Karpas-422 (cell line): ENCODE measurements around the gene GABRB1. TPM values are rescaled to one million over a fixed set of nuclear protein-coding genes. Genes with fewer than 3 reads are reported as not detected.

Experiments
- DNase-seq: peaks from one replicate; pipeline ENCODE4 v3.0.0-alpha.2; 2015
- H2AFZ ChIP-seq: fragments of 200-600 bp; sonication (generic); 2 replicates; pipeline ENCODE4 v1.6.1; 2014; ENCODE audit warnings: antibody characterized with exemption, low read length, mixed read lengths
- H3K27ac ChIP-seq: fragments of 200-600 bp; sonication (generic); 2 replicates; pipeline ENCODE4 v1.5.1; 2014; ENCODE audit warnings: mild to moderate bottlenecking, low read length, moderate library complexity
- H3K27me3 ChIP-seq: fragments of 200-600 bp; sonication (generic); 2 replicates; pipeline ENCODE4 v1.6.1; 2014; ENCODE audit warnings: low read length, mixed read lengths
- H3K36me3 ChIP-seq: fragments of 200-600 bp; sonication (generic); 2 replicates; pipeline ENCODE4 v1.6.1; 2014; ENCODE audit warnings: low read length, mixed read lengths; ENCODE audit not compliant: insufficient read depth
- H3K4me1 ChIP-seq: fragments of 200-600 bp; sonication (generic); 2 replicates; pipeline ENCODE4 v1.6.1; 2014; ENCODE audit warnings: mild to moderate bottlenecking, low read length, mixed read lengths
- H3K4me2 ChIP-seq: fragments of 200-600 bp; sonication (generic); 2 replicates; pipeline ENCODE4 v1.6.1; 2014; ENCODE audit warnings: low read length, low read depth, mild to moderate bottlenecking; ENCODE audit not compliant: poor library complexity, severe bottlenecking
- H3K4me3 ChIP-seq: fragments of 200-600 bp; sonication (generic); 2 replicates; pipeline ENCODE4 v1.5.1; 2014; ENCODE audit warnings: mild to moderate bottlenecking, antibody characterized with exemption, low read length, mixed read lengths
- H3K79me2 ChIP-seq: fragments of 200-600 bp; sonication (generic); 2 replicates; pipeline ENCODE4 v1.6.1; 2014; ENCODE audit warnings: mild to moderate bottlenecking, low read length, mixed read lengths
- H3K9ac ChIP-seq: fragments of 200-600 bp; sonication (generic); 2 replicates; pipeline ENCODE4 v1.6.0; 2014; ENCODE audit warnings: low read length
- H3K9me2 ChIP-seq: fragments of 200-600 bp; sonication (generic), shearing (Covaris generic); replicated peaks from 2 replicates; pipeline ENCODE4 v1.6.0; 2014; ENCODE audit warnings: mild to moderate bottlenecking, low read length, moderate library complexity; ENCODE audit not compliant: insufficient read depth
- H3K9me3 ChIP-seq: fragments of 300-700, 200-600 bp; sonication (generic); 2 replicates; pipeline ENCODE4 v1.6.1; 2014; ENCODE audit warnings: low read length, mixed read lengths
- H4K20me1 ChIP-seq: fragments of 200-600 bp; sonication (generic); 2 replicates; pipeline ENCODE4 v1.6.1; 2014; ENCODE audit warnings: mild to moderate bottlenecking, antibody characterized with exemption, low read length, low read depth; ENCODE audit not compliant: insufficient read depth
- total RNA-seq: library from RNA; depleted of rRNA; stranded (reverse); fragments of >200 nt; shearing (Covaris generic); gene quantifications from 2 replicates; pipeline ENCODE4 v1.2.3, GENCODE V29; 2014; ENCODE audit warnings: low replicate concordance

GABRB1 gene
- total RNA-seq, 1 experiment from 2014 or later = not detected

- Histone ChIP-seq H3K27me3 (no peaks in the 10 kb centered on the region), H2AFZ (no peak overlapping the region)
- DNase-seq = no peak
These were observed 22.8 kb downstream of the GABRB1 start for GRCh38 chr4:47054130-47054529.

GRCh38 chr4:47057991-47058390 is 26.6 kb downstream of the GABRB1 start:
- Histone ChIP-seq H3K9me2 (no peaks in the 10 kb centered on the region), H2AFZ (no peak overlapping the region)

More at GRCh38 chr4:47054130-47054529, 22.8 kb downstream of the GABRB1 start:
- Histone ChIP-seq H3K9me3 (no peaks in the 10 kb centered on the region), H3K9me2 (no peaks in the 10 kb centered on the region), H3K9ac (no peak overlapping the region), H3K79me2 (no peaks in the 10 kb centered on the region), H3K4me2 (no peak overlapping the region), H3K27ac (no peak overlapping the region), H3K36me3 (no peaks in the 10 kb centered on the region), H4K20me1 (no peaks in the 10 kb centered on the region), H3K4me3 (no peak overlapping the region), H3K4me1 (no peaks in the 10 kb centered on the region)

GRCh38 chr4:47060561-47060960 is 29.2 kb downstream of the GABRB1 start:
- H3K4me2 ChIP-seq = no peak overlapping the region
- no peaks in the 10 kb centered on the region for H3K36me3 ChIP-seq
- no peaks in the 10 kb centered on the region for H3K9me2 ChIP-seq
- no peaks in the 10 kb centered on the region for H3K4me1 ChIP-seq
- H3K9me3 ChIP-seq = no peaks in the 10 kb centered on the region
- H3K9ac ChIP-seq = no peak overlapping the region
- DNase-seq = no peak
- H3K4me3 ChIP-seq = no peak overlapping the region
- no peaks in the 10 kb centered on the region for H3K79me2 ChIP-seq
- H2AFZ ChIP-seq = no peak overlapping the region
- no peak overlapping the region for H3K27ac ChIP-seq
- no peaks in the 10 kb centered on the region for H4K20me1 ChIP-seq
- H3K27me3 ChIP-seq = no peaks in the 10 kb centered on the region

More at GRCh38 chr4:47057991-47058390, 26.6 kb downstream of the GABRB1 start:
- Histone ChIP-seq H3K4me1 (no peaks in the 10 kb centered on the region), H3K9me3 (no peaks in the 10 kb centered on the region), H3K4me3 (no peak overlapping the region), H3K36me3 (no peaks in the 10 kb centered on the region), H4K20me1 (no peaks in the 10 kb centered on the region), H3K79me2 (no peaks in the 10 kb centered on the region), H3K27ac (no peak overlapping the region), H3K4me2 (no peak overlapping the region), H3K9ac (no peak overlapping the region), H3K27me3 (no peaks in the 10 kb centered on the region)
- DNase-seq = no peak

- Histone ChIP-seq H3K9ac (no peak overlapping the region), H3K79me2 (no peaks in the 10 kb centered on the region), H3K36me3 (no peaks in the 10 kb centered on the region), H3K27ac (no peak overlapping the region), H3K4me3 (no peak overlapping the region), H4K20me1 (no peaks in the 10 kb centered on the region), H3K9me2 (no peaks in the 10 kb centered on the region), H3K27me3 (no peaks in the 10 kb centered on the region), H3K9me3 (no peaks in the 10 kb centered on the region), H3K4me1 (no peaks in the 10 kb centered on the region), H2AFZ (no peak overlapping the region), H3K4me2 (no peak overlapping the region)
- no peak for DNase-seq
These were observed 30.1 kb downstream of the GABRB1 start for GRCh38 chr4:47061435-47061834.

GRCh38 chr4:47065051-47065481 is 33.7 kb downstream of the GABRB1 start:
- no peaks in the 10 kb centered on the region for H3K36me3 ChIP-seq
- H3K9me3 ChIP-seq = no peaks in the 10 kb centered on the region
- no peak overlapping the region for H3K9ac ChIP-seq
- no peaks in the 10 kb centered on the region for H4K20me1 ChIP-seq
- no peaks in the 10 kb centered on the region for H3K4me1 ChIP-seq
- no peaks in the 10 kb centered on the region for H3K27me3 ChIP-seq
- H3K79me2 ChIP-seq = no peaks in the 10 kb centered on the region
- no peak overlapping the region for H3K4me3 ChIP-seq
- no peaks in the 10 kb centered on the region for H3K9me2 ChIP-seq
- no peak for DNase-seq
- no peak overlapping the region for H2AFZ ChIP-seq
- H3K27ac ChIP-seq = no peak overlapping the region
- no peak overlapping the region for H3K4me2 ChIP-seq

- Histone ChIP-seq H3K79me2 (no peaks in the 10 kb centered on the region), H3K27me3 (no peaks in the 10 kb centered on the region), H3K4me1 (no peaks in the 10 kb centered on the region), H3K9me2 (no peaks in the 10 kb centered on the region), H3K36me3 (no peaks in the 10 kb centered on the region), H3K9ac (no peak overlapping the region), H3K4me2 (no peak overlapping the region), H4K20me1 (no peaks in the 10 kb centered on the region), H3K27ac (no peak overlapping the region), H3K9me3 (no peaks in the 10 kb centered on the region), H3K4me3 (no peak overlapping the region), H2AFZ (no peak overlapping the region)
- no peak for DNase-seq
These were observed 37.6 kb downstream of the GABRB1 start for GRCh38 chr4:47068986-47069385.

- no peaks in the 10 kb centered on the region for H3K9me2 ChIP-seq
- H4K20me1 ChIP-seq = no peaks in the 10 kb centered on the region
- H3K4me1 ChIP-seq = no peaks in the 10 kb centered on the region
- no peak overlapping the region for H2AFZ ChIP-seq
- H3K79me2 ChIP-seq = no peaks in the 10 kb centered on the region
- H3K27me3 ChIP-seq = no peaks in the 10 kb centered on the region
- H3K36me3 ChIP-seq = no peaks in the 10 kb centered on the region
- no peak overlapping the region for H3K27ac ChIP-seq
- no peak for DNase-seq
- H3K4me2 ChIP-seq = no peak overlapping the region
- no peaks in the 10 kb centered on the region for H3K9me3 ChIP-seq
- H3K4me3 ChIP-seq = no peak overlapping the region
- H3K9ac ChIP-seq = no peak overlapping the region
These were observed 40.6 kb downstream of the GABRB1 start for GRCh38 chr4:47071901-47072341.

GRCh38 chr4:47073647-47074046 is 42.3 kb downstream of the GABRB1 start:
- H3K79me2 ChIP-seq = no peaks in the 10 kb centered on the region
- H3K27ac ChIP-seq = no peak overlapping the region
- no peaks in the 10 kb centered on the region for H3K9me3 ChIP-seq
- H2AFZ ChIP-seq = no peak overlapping the region
- no peak for DNase-seq
- H4K20me1 ChIP-seq = no peaks in the 10 kb centered on the region
- no peaks in the 10 kb centered on the region for H3K36me3 ChIP-seq
- no peak overlapping the region for H3K9ac ChIP-seq
- H3K4me1 ChIP-seq = no peaks in the 10 kb centered on the region
- no peak overlapping the region for H3K4me2 ChIP-seq
- H3K4me3 ChIP-seq = no peak overlapping the region
- H3K27me3 ChIP-seq = no peaks in the 10 kb centered on the region
- H3K9me2 ChIP-seq = no peaks in the 10 kb centered on the region

GRCh38 chr4:47074816-47075215 is 43.4 kb downstream of the GABRB1 start:
- H3K27me3 ChIP-seq = no peaks in the 10 kb centered on the region
- no peak overlapping the region for H3K9ac ChIP-seq
- no peaks in the 10 kb centered on the region for H3K4me1 ChIP-seq
- H3K36me3 ChIP-seq = no peaks in the 10 kb centered on the region
- H3K4me2 ChIP-seq = no peak overlapping the region
- H4K20me1 ChIP-seq = no peaks in the 10 kb centered on the region
- no peak overlapping the region for H3K4me3 ChIP-seq
- H3K27ac ChIP-seq = no peak overlapping the region
- no peaks in the 10 kb centered on the region for H3K9me2 ChIP-seq
- no peaks in the 10 kb centered on the region for H3K9me3 ChIP-seq
- no peak overlapping the region for H2AFZ ChIP-seq
- DNase-seq = no peak
- H3K79me2 ChIP-seq = no peaks in the 10 kb centered on the region
